OCI-LY1 (cell line): ENCODE measurements around the gene ATP9B.

Experiments used
- H2AFZ ChIP-seq: fragments of 200-600 bp; sonication (generic), shearing (Covaris generic); 2 replicates; pipeline ENCODE4 v1.6.0; 2014; ENCODE audit warnings: antibody characterized with exemption, mild to moderate bottlenecking, low read length
- H3F3A ChIP-seq: fragments of 200-600 bp; sonication (generic), shearing (Covaris generic); 2 replicates; pipeline ENCODE4 v1.6.0; 2014; ENCODE audit warnings: mild to moderate bottlenecking, antibody characterized with exemption, low read length, moderate library complexity; ENCODE audit not compliant: insufficient read depth
- H3K27ac ChIP-seq: fragments of 200-600 bp; sonication (generic); 2 replicates; pipeline ENCODE4 v1.5.1; 2014; ENCODE audit warnings: low read length, mixed run types, mild to moderate bottlenecking, low read depth; ENCODE audit not compliant: poor library complexity, severe bottlenecking
- H3K27me3 ChIP-seq: fragments of 200-600 bp; sonication (generic); 2 replicates; pipeline ENCODE4 v1.6.0; 2014; ENCODE audit warnings: antibody characterized with exemption, mild to moderate bottlenecking, low read length, moderate library complexity; ENCODE audit not compliant: insufficient read depth
- H3K36me3 ChIP-seq: fragments of 200-600 bp; sonication (generic); 2 replicates; pipeline ENCODE4 v1.6.1; 2014; ENCODE audit warnings: mild to moderate bottlenecking, antibody characterized with exemption, low read length, moderate library complexity, mixed read lengths; ENCODE audit not compliant: insufficient read depth
- H3K4me1 ChIP-seq: fragments of 200-600 bp; sonication (generic); 2 replicates; pipeline ENCODE4 v1.5.1; 2014; ENCODE audit warnings: mild to moderate bottlenecking, low read length, moderate library complexity; ENCODE audit not compliant: insufficient read depth, severe bottlenecking
- H3K4me2 ChIP-seq: fragments of 200-600 bp; sonication (generic), shearing (Covaris generic); 2 replicates; pipeline ENCODE4 v1.6.1; 2014; ENCODE audit warnings: low read length
- H3K4me3 ChIP-seq: fragments of 200-600 bp; sonication (generic); 2 replicates; pipeline ENCODE4 v1.5.1; 2014; ENCODE audit warnings: low read length, low read depth, mild to moderate bottlenecking, mixed read lengths; ENCODE audit not compliant: poor library complexity, severe bottlenecking
- H3K79me2 ChIP-seq: fragments of 200-600 bp; shearing (Covaris generic); 2 replicates; pipeline ENCODE4 v1.6.1; 2016; ENCODE audit warnings: mixed run types, low read length, mixed read lengths; ENCODE audit not compliant: insufficient read depth
- H3K9ac ChIP-seq: fragments of 200-600 bp; sonication (generic), shearing (Covaris generic); 2 replicates; pipeline ENCODE4 v1.6.1; 2014; ENCODE audit warnings: mild to moderate bottlenecking, low read length, mixed read lengths
- H3K9me2 ChIP-seq: fragments of 200-600 bp; sonication (generic), shearing (Covaris generic); 2 replicates; pipeline ENCODE4 v1.6.1; 2014; ENCODE audit warnings: low read depth, mild to moderate bottlenecking, low read length, mixed read lengths
- H3K9me3 ChIP-seq: fragments of 200-600 bp; shearing (Covaris generic); 2 replicates; pipeline ENCODE4 v1.6.1; 2014; ENCODE audit warnings: low read length, mixed read lengths
- H4K20me1 ChIP-seq: fragments of 200-600 bp; sonication (generic), shearing (Covaris generic); 2 replicates; pipeline ENCODE4 v1.6.0; 2016; ENCODE audit warnings: mild to moderate bottlenecking, low read length; ENCODE audit not compliant: insufficient read depth
- EZH2 ChIP-seq: fragments of 200-600 bp; sonication (generic), shearing (Covaris generic); IDR thresholded peaks from 2 replicates; pipeline ENCODE4 v1.8.0; 2017; ENCODE audit warnings: borderline replicate concordance, mixed run types, mild to moderate bottlenecking, antibody characterized with exemption, low read length, moderate library complexity, mixed read lengths
- TF ChIP-seq, protein P1 (sequence below): fragments of 200-600 bp; sonication (generic), shearing (Covaris generic); IDR thresholded peaks from 2 replicates; pipeline ENCODE4 v1.5.1; 2017; ENCODE audit warnings: mild to moderate bottlenecking, antibody characterized with exemption, low read length, moderate library complexity, mixed read lengths

Gene ATP9B

GRCh38 chr18:79403723-79404566, 334.8 kb downstream of the ATP9B start:
- H3K36me3 ChIP-seq = peaks cover 44% of the 10 kb centered on the region; the same call in 1 of the 2 replicates
- H3K9ac ChIP-seq = peak overlapping the region; percentile 57; the same call in 1 of the 2 replicates
- H3K9me3 ChIP-seq = no peaks in the 10 kb centered on the region
- H3F3A ChIP-seq = 0 out of 2 replicates have a peak, but pooled peaks cover 4% of the 10 kb centered on the region
- H4K20me1 ChIP-seq = no peaks in the 10 kb centered on the region
- peaks cover 84% of the 10 kb centered on the region for H3K79me2 ChIP-seq
- peak overlapping the region; percentile 95 for H3K27ac ChIP-seq
- H3K27me3 ChIP-seq = no peaks in the 10 kb centered on the region
- TF ChIP-seq EZH2 = no peak
- TF ChIP-seq, protein P1, sequence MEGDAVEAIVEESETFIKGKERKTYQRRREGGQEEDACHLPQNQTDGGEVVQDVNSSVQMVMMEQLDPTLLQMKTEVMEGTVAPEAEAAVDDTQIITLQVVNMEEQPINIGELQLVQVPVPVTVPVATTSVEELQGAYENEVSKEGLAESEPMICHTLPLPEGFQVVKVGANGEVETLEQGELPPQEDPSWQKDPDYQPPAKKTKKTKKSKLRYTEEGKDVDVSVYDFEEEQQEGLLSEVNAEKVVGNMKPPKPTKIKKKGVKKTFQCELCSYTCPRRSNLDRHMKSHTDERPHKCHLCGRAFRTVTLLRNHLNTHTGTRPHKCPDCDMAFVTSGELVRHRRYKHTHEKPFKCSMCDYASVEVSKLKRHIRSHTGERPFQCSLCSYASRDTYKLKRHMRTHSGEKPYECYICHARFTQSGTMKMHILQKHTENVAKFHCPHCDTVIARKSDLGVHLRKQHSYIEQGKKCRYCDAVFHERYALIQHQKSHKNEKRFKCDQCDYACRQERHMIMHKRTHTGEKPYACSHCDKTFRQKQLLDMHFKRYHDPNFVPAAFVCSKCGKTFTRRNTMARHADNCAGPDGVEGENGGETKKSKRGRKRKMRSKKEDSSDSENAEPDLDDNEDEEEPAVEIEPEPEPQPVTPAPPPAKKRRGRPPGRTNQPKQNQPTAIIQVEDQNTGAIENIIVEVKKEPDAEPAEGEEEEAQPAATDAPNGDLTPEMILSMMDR = no peak
- H3K4me1 ChIP-seq = peaks cover 57% of the 10 kb centered on the region
- no peak overlapping the region for H2AFZ ChIP-seq
- H3K4me2 ChIP-seq = peak overlapping the region; percentile 91
- peak overlapping the region; percentile 67 for H3K4me3 ChIP-seq
- H3K9me2 ChIP-seq = no peaks in the 10 kb centered on the region

GRCh38 chr18:79404567-79404910, 335.3 kb downstream of the ATP9B start:
- H3K4me2 ChIP-seq = peak overlapping the region; percentile 91
- no peak overlapping the region for H2AFZ ChIP-seq
- H3K27me3 ChIP-seq = no peaks in the 10 kb centered on the region
- H3K4me3 ChIP-seq = peak overlapping the region; percentile 67
- no peaks in the 10 kb centered on the region for H3K9me3 ChIP-seq
- peak overlapping the region; percentile 95 for H3K27ac ChIP-seq
- peaks cover 85% of the 10 kb centered on the region for H3K79me2 ChIP-seq
- no peak for TF ChIP-seq EZH2
- TF ChIP-seq, protein P1 = no peak
- H3K9ac ChIP-seq = peak overlapping the region; percentile 57; the same call in 1 of the 2 replicates
- no peaks in the 10 kb centered on the region for H4K20me1 ChIP-seq
- H3K4me1 ChIP-seq = peaks cover 57% of the 10 kb centered on the region
- H3K9me2 ChIP-seq = no peaks in the 10 kb centered on the region
- H3F3A ChIP-seq = 0 out of 2 replicates have a peak, but pooled peaks cover 4% of the 10 kb centered on the region
- H3K36me3 ChIP-seq = peaks cover 47% of the 10 kb centered on the region

DNA sequence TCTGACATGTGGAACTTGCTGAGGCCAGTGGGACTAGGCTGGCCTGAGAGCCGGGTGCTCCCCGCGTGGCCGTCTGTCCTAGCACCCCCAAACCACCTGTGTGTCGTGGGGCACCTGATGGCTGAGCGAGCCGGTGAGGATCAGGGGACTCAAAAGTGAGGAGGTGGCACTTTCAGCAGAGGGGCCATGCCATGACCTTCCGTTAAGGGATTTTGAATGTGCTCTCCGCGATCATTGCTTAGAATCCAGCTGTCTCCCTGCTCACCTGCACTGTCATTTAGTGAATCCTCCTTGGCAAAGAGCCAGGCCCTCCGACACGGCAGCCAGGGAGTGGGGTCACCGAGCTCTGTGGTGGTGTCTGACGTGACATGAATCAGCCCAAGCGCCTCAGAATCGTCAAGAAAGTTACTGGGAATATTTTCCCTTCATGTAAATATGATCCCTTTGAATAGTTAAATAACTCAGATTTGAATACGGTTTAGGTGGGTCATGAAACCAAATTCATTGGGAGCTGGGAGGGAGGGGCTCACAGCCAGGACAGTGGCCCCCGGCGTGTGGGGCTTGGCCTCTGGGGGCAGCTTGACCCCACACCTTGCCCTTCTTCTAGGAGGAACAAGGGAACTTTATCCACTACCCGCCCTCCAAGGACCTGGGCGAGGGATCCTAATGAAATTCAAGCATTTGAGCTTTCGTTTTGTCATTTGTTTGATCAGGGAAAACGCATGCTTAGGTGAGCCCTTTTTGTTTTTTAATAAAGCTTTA, 336.0 kb downstream of the ATP9B start:
- Histone ChIP-seq H3K79me2 (peaks cover 92% of the 10 kb centered on the region), H3K4me2 (peak overlapping the region; percentile 91), H2AFZ (no peak overlapping the region), H3K4me1 (peaks cover 57% of the 10 kb centered on the region), H4K20me1 (no peaks in the 10 kb centered on the region), H3K27ac (peak overlapping the region; percentile 95), H3K27me3 (no peaks in the 10 kb centered on the region), H3K4me3 (peak overlapping the region; percentile 67), H3K9ac (peak overlapping the region; percentile 57), H3K36me3 (peaks cover 53% of the 10 kb centered on the region), H3F3A (0 out of 2 replicates have a peak, but pooled peaks cover 4% of the 10 kb centered on the region), H3K9me3 (no peaks in the 10 kb centered on the region), H3K9me2 (no peaks in the 10 kb centered on the region)
- TF ChIP-seq, protein P1 = no peak
- no peak for TF ChIP-seq EZH2
